Stimulated activated CD4-positive, alpha-beta T cell treated with anti-CD3 and anti-CD28 coated beads, TNF-alpha, amount 100 ng/mL, for 4 hours (primary cell): ENCODE results near the gene ELOVL5.

ENCODE experiments used
- DNase-seq, 3 experiments: peaks; one replicate each; pipeline ENCODE4 v3.0.0-alpha.2; 2020; ENCODE audit warnings: low read depth in 3 of 3

Gene ELOVL5

DNA sequence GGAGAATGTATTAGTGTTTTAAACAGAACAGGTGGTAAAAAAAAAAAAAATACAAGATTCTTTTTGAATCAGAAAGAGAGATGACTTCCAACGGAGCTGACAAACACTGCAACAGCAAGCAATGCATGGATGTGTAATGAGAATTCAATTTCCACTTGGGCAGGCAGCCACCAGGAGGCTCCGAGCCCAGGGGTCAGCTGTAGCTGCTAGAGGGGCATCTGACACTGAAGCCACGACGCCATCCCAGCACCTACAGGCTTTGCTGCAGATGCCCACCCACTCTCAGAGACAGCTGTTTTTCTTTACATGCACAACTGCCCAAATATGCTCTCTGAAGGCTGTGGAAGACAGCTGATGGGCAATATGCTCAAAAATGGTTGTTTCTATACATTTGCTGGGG is 75.4 kb downstream of the ELOVL5 start:
- no peak for DNase-seq

DNA sequence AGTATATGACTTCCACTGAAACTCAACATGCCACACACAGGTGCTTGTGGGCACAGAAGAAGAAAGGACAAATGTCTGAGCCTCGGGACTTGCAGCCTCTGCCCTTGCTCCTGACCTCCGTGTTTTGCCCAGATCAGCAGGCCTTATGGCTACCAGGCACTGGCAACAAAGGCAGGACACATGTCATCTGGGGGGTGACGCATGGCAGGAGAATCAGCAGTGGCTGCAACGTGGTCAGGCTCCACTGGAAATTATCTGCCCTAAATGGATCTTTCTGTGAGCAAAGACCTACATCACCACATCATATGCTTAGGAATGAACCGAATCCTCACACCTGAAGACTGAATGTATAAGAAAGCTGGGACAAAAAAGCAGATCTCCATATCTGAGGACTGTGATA is 78.9 kb downstream of the ELOVL5 start:
- no peak for DNase-seq

DNA sequence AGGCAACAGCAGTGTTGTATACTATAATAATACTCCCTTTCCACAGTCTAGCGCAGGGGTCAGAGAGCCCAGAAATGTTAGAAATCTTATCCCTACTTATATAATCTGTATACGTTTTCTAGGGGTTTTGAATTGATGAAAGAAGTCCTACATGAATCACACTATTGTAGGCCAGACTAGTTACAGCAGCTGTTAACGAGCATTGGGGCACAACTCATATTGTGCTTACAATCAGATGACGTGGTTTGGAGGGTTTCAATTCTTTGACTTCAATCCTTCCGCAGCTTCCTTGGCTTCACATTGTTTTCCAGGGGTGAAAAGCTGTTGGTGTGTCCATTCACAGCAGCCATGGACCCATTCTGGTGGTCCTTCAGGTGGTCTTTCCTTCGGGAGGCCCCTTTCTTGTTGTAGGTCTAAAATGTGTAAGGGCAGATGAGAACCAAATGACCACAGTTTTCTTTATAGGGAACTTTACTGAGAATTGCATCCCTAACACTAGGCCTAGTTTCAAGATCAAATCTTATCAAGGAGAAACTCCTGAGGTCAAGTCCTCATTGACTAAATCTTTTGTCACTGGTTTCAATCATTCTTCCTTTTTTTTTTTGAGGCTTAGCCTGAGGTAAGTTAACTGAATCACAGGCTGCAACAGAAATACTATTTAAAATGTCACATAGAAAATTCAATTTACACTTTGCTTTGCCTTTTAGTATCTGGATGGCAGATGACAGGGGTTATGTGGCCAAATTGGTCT is 79.7 kb downstream of the ELOVL5 start:
- no peak for DNase-seq

DNA sequence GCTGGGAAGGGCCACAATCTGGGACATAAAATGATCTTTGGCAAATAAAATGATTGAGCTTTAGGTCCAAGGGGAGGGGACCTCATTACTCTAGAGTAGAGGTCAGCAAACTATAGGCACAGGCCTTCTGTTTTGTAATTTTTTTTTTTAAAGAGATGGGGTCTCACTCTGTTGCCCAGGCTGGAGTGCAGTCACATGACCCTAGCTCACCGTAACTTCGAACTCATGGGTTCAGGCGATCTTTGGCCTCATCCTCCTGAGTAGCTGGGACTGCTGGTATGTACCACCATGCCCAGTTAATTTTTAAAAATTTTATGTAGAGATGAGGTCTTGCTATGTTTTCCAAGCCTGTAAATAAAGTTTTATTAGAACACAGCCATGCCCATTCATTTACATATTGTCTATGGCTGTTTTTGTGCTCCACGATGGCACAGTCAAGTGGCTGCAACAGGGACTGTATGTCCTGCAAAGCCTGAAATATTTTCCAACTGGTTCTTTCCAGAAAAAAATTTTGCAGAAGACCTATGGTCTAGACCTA is 82.1 kb downstream of the ELOVL5 start:
- DNase-seq: no peak

DNA sequence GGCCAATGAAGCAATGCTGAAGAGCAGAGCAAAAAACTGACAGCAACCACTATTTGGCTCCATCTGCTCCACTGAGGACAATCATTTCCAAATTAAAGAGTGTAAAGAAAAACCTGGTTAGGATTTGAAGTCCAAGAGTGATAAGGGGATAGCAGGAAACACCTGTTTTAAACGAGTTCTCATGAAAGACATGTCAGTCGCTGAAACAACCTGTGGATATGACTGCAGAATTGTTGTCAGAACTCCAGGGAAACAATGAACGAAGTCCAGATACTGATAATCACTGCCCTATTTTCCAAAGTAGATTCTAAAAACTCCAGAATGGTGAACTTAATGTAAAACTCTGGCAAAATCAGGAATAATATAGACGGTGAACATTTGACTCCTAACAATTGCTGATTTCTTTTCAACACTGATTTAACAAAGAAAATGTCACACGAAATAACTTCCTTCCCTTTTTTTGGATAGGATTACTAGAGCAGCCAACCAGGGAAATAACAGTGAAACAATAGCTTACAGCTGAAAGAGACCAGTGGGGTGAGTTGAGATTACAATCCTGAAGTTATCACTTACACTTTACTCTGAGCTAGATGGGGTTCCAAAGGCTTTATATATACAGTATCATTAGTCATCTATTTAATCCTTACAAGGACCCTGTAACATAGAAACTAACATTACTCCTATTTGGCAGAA is 83.7 kb downstream of the ELOVL5 start:
- DNase-seq: no peak

DNA sequence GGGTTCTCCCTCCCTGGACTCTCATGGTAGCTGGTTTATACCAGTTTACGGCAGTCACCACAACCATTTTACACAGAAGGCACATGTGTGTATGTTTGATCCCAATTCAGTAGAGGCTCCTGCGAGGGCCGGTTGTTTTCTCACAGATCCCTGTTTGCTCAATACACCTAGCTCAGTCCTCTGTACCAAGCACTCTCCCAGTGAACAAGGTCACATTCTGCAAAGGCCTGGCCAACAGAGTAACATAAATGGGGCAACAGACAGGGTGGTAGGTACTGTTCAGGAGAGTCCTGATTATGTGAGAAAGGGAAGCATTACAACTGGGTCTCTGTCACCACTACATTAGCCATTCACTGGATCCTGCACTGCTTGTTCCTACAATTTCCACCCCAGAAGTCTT is 84.4 kb downstream of the ELOVL5 start:
- no peak for DNase-seq

DNA sequence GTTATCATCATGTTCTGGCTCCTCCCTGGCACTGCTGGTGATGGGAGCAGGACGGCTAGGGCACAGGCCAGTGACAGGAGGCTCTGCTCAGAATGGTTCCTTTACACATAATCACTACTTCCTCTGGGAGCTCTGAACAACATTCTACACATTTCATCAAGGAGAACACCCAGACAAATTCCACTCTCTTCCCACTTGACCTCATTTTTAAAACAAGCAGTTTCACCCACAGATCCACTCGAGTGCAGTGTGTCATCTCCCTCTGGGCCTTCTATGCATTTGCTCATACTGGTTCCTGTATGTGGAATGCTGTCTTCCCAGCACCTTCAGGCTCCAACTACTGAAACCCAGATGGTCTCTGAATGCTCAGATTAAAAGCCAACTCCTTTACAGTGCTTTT is 84.8 kb downstream of the ELOVL5 start:
- no peak for DNase-seq

DNA sequence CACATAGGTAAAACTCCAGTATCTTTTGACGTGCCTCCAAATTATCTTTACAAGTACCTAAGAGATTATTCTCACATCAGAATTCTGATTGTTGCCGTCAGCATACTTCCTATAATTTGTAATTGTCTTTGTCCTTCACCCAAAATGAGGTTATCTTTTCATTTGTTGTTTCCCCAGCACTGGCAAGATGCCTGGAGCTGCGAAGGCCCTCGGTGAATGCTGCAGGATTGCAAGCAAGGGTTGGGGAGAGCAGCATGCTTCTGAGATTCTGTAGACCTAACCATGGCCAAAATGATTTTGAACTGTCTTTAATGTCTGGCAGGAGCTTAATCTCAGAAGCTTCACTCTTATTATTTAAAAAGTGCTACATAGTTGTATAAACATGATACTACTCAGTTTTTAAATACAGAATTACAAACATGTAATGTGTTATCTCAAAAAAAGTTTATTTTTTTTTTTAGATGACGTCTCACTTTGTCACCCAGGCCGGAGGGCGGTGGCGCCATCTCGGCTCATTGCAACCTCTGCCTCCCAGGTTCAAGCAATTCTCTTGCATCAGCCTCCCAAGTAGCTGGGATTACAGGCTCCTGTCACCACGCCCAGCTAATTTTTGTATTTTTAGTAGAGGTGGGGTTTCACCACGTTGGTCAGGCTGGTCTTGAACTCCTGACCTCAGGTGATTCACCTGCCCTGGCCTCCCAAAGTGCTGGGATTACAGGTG is 88.7 kb downstream of the ELOVL5 start:
- no peak for DNase-seq

DNA sequence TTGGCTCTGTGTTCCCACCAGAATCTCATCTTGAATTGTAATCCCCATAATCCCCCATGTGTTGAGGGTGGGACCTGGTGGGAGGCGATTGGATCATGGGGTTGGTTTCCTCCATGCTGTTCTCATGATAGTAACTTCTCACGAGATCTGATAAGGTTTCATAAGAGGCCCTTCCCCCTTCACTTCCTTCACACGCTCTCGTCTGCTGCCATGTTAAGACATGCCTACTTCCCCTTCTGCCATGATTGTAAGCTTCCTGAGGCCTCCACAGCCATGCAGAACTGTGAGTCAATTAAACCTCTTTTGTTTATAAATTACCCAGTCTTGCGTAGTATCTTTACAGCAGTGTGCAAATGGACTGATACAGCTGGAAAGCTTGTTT is 90.0 kb downstream of the ELOVL5 start:
- no peak for DNase-seq

DNA sequence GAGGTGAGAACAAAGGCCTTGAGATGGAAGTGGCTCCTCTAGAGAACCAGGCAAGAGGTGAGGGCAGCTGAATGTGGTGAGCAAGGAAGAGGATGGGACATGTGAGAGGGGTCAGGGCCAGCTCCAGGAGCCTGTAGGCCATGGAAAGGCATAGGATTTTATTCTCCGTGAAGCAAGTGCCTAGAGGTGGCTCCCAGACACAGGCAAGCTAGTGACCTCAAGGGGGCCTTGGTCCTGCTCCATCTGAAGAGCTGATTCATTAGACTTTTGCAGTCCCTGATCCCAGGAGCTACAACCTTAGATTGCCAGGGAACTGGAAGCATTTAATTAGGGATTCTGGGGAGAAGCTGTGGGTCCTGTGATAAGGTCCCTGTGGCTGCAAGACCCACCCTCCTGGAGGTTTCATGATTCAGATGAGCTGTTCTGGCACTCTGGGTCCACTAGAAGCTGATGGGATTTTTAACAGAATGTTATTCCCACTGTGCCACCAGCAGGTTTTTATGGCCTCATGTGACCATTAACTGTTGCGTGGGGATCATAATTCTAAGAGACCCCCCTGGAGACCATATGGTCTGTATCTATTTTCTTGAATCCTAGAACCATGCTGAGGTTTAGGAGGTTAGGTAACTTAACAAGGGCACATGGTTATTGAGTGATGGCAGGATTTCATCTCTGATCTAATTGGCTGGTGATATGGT is 90.5 kb downstream of the ELOVL5 start:
- no peak for DNase-seq

DNA sequence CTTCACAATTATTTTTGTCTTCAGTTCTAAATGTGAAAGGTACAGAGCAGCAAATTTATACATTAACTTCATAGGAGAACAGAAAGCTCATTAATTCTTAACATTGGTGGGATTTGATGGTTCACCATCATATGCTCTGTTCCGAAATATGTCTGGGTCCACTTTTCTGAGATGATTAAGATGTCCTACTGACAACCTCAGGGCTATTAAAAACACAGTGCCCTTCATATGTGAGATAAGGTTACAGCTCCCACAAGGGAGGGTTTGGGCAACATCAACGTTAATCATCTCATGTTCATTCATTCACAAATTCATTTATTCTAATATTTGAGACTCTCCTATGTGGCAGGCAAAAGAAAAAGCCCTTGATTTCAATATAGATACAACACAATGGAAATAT is 91.2 kb downstream of the ELOVL5 start:
- no peak for DNase-seq

DNA sequence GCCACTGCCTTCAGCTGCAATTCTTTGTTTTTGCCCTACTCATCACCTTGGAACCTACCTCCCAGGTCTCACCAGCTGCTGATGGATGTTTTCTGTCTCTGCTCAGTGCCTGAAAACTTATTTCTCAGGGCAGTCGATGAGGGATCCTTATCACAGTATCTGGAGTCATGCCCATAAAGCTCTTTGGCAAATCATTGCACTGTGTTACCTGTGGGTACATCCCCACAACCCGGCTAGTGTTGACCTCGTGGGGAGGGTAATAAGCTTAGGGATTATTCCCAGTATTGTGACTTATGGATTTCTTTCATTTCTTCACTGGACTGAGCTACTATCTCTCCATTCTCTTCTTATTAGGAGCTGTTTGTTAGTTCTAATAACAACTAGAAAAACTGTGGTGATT is 91.7 kb downstream of the ELOVL5 start:
- DNase-seq: no peak

DNA sequence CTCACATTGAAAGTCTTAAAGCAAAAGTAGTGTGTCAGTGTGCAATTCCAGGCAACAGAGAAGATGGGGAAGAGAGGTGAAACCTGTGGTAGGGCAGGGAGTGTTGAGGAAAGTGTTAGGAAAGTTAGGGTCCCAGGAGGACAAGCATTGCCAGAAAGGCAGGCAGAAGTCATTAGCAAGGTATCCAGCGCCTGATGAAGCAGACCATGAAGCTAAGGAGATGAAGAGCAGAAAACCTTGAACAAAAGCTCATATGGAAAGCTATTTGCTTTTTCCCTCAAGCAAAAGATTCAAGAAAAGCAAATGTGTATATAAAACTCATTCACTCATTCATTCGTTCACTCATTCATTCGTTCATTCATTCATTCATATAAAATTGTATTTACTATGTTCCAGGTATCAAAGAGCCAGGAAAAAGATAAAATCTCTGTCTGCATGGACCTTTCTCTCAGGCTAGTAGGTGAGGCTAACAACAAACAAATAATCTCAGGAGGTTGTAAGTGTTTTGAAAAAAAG is 96.5 kb downstream of the ELOVL5 start:
- DNase-seq: no peak

DNA sequence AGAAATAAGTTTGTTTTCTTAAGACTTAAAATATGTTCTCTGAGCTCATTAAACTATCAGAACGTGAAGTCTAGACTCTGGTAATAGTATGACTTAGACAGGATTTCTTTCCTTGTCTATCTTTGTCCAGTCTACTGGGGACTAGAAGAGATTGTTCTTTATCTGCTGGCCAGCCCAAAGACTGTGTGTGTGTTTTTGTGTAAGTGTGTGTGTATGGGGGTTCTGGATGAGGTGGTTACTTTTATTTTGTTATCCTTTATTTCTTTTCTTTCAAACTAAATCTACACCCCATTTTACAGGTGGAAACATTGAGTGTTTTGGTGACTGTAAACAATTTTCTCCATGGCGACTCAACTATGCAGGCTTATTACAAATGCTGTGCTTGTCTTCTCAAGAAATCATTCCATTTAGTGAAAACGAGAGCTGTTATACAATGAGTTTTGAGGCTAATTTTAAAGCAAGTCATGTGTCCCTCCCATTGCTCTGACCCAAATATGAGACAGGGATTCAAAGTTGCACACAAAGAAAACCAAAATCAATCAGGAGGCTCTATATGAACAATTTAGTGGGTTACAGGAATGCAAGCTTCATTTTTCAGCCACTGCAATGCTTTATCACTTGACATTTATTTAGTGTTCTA is 97.6 kb downstream of the ELOVL5 start:
- DNase-seq: no peak

DNA sequence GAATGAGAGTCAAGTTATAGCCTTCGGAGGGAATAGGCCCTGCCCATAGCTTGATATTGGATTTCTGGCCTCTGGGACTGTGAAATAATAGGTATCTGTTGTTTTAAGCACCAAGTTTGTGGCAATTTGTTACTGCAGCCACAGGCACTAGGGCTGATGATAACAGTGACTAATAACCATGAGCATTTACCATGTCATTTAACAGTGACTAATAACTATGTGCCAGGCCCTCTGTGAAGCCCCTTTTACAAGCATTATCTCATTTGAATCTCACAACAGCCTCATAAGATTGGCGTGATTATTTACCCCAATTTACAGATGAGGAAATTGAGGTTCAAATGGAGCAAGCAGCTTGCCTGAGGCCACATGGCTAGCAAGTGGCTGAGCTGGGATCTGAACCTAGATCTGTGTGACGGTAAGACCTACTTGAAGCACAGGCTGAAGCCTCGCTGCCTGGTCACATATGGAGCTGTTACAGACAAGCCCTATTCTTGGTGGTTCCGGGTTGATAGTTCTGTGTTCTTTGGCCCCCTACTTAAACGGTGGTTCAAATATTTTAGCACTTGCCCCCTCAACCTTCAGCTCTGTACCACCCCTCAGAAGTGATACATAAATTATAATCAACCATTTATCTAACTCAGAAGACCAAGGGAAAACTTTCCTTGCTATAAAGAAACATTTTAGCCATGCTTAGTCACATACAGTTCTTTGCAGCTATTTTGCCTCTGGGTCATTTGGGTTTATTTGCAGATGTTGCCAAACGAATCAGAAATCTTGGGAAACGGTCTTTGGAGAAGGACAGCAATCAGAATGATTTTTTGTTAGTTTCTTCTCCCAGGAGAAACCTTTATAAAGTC is 98.3 kb downstream of the ELOVL5 start:
- DNase-seq: no peak

DNA sequence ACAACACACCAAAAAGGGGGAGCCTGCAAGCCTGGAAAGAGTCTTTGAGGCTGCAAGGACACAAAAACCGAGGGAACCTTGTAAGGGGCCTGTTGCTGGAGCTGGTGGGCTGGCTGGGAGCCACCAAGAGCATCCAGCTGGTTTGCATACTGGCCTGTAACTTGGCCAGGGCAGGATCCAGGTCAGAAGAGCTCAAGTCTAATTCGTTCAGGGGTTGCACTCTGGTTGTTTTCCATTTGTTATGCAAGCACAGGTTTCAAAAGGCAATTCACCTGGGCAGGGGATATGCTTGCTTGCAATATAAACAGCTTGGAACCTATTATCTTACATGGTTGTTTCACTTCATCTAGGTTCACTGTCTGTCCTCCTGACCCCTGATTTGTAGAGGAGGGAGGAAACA is 101.8 kb downstream of the ELOVL5 start:
- DNase-seq: no peak

DNA sequence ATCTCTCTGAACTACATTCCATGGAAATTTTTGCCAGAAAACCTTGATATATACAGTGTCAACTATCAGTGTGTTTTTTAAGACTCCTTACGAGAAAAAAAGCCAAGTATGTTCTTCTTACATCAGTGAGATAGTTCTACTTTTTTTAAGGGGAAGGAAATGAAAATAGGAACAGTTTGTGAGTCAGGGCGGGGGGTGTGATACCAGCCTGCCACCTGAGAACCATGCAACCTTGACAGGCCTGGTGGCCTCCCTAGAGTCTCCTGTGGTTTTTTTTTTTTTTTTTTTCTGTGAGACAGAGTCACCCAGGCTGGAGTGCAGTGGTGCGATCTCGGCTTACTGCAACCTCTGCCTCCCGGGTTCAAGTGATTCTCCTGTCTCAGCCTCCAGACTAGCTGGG is 103.8 kb downstream of the ELOVL5 start:
- no peak for DNase-seq

DNA sequence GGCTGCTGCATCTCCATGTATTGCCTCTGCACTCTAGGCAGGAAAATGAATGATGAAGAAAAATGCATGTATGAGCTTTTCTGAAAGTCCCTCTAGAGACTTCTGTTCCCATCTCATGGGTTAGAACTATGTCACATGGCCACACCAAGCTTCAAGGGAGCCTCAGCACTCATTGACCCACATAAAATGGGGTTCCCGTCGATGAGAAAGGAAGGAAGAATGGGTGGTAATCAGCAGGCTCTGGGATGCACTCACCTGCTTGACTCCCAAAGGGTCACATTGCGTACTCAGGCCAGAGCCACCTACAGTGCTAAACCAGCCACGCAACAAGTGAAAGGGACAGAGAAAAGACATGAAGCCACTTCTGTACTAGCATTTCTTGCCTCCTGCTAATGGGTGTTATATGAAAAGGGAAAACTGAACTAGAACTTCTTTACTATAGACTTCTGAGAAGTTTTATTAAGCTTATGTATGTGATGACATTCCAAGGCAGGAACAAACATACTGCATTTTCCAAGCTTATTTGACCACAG is 104.3 kb downstream of the ELOVL5 start:
- no peak for DNase-seq

DNA sequence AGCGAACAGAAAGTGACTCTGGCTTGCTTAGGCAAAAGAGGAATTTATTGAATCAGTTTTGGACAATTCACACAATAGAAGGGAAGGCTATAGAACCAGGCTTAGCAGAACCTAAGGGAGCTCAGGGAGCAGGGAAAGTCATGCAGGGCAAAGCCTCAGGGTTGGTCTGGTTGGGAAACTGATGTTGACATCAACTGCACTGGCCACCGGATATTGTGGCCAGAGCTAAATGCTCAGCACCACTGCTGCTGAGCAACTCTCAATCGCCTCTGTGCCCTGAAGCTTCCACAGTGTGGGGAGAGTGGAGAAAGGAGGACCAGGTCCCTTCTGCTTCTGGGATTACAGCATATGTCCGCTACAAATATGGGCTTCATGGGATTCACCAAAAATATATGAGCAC is 106.8 kb downstream of the ELOVL5 start:
- no peak for DNase-seq

DNA sequence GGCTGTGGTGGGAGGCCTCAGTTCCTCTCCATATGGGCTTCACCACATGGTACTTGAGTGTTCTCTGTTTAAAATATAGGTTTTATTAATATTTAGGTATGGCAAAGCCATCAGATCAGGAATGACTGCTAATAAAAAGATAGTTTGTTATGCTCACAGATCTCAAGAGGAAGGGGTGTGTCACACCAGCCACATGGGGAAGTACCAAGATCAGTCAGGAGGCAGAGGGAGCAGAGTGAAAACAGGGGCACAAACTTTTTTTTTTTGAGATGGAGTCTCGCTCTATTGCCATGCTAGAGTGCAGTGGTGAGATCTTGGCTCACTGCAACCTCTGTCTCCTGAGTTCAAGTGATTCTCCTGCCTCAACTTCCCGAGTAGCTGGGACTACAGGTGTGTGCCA is 108.0 kb downstream of the ELOVL5 start:
- no peak for DNase-seq
